ENCODE data around the gene CLMP.
"Not testable (repeated sequence)": the region's sequence is repeated elsewhere in the genome, so short reads cannot be mapped to it uniquely, and the experiment has no call there.

GRCh38 chr11:123088896-123089295, 106.2 kb downstream of the CLMP start:
- TF ChIP-seq CTCF, EP300 (IDR thresholded peaks at IDR 0.05): not testable (repeated sequence)

Measured in ovary (tissue), 3 donors.